HCEC 1CT (cell line): ENCODE measurements around the gene ATP7B.
"Not testable (repeated sequence)": the region's sequence is repeated elsewhere in the genome, so short reads cannot be mapped to it uniquely, and the experiment has no call there.

Experiments
- DNase-seq: peaks from one replicate; pipeline ENCODE4 v3.0.0-alpha.2; 2017

The ATP7B gene

DNA sequence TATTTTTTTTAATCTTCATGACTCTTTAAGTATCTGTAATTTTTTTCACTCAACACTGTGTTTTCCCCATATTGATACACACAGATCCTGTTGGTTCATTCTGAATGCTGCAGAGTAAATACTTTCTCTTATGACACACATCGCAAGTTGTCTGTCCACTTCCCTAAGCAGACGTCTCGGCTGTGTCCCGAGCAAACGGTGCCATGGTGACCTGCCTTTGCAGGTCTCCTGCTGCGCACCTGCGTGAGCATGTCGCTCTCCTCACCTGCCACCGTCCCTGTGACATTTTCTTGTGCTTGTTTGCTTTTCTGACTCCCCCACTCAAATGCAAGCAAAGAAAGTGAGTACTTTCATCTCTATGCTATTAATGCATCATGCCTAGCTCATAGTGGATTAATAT lies 91.7 kb downstream of the ATP7B start:
- DNase-seq, result no peak

DNA sequence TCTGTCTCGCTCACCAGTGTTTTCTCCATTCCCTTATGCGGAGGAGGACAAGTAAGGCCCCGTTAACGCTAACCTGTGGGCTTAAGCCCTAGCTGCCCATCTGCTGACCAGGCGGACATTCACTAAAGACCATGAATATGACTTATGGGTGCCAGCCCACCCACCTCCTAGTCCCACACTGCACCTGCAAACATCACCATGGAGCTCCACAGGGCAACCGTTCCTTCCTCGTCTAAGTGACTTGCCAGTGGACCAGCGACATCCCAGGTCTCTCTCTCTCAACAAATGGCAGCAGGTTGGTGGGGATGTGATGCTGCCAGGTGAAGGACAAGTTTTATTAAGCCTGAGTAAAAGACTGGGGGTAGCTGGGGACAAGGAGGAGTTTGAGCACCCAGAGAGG lies 94.3 kb downstream of the ATP7B start:
- no peak for DNase-seq

- no peak for DNase-seq
Observed at GRCh38 chr13:51916051-51916818, 95.0 kb downstream of the ATP7B start.

- no peak for DNase-seq
Observed at GRCh38 chr13:51914137-51914493, 97.1 kb downstream of the ATP7B start.

DNA sequence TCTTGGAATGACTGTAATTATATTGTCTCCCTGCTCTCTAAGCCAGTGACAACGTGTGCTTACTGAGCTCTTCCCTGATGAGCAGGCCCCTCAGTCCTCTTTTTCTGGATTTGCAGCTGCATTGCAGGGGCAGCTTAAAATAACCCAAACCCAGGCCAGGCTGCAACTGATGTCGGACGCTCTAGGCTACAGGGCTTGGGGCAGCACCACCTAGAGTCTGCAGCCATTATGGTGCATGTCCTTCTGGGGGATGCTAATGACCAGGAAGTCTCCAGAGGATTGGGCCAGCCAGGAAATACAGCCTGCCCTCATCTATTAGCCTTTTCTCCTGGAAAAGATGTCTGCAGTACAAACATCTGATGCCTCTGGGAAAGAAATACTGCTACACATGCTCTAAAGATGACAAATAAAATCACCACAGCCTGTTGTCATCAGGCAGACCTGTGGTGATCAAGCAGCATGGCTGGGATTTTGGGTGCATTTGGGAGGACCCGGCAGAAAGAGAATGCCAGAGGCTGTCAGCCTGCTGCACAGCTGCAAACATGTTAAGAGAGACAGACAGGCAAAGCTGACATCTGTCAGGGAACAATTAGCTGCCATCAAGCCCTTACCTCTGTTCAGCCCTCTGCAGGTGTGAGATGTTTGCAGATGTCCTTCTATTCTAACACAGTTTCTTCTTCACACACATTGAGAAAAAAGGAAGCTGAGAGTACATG lies 97.7 kb downstream of the ATP7B start:
- DNase-seq, result no peak

GRCh38 chr13:51912511-51913225 lies 98.6 kb downstream of the ATP7B start:
- no peak for DNase-seq

DNA sequence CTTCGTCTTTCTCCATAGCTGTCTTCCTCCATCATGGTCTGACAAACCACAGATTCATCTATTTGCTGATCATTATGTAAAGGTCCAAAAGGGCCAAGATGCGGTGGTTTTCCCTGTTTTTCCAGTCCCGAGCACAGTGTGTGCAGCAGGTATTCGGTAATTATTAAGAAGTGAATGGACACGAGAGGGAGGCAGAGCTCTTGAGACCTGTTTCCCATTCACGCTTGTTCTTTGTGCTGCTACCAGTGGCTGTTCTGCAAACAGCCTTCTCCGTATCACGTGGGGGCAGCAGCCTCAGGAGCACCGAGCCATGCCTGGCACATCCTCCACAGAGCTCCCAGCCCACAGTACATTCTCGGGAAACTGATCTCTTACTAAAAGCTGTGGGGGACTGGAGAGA lies 99.2 kb downstream of the ATP7B start:
- DNase-seq, result no peak

GRCh38 chr13:51910508-51910907 lies 100.7 kb downstream of the ATP7B start:
- no peak for DNase-seq

GRCh38 chr13:51909265-51909664 lies 102.0 kb downstream of the ATP7B start:
- not testable (repeated sequence) for DNase-seq

DNA sequence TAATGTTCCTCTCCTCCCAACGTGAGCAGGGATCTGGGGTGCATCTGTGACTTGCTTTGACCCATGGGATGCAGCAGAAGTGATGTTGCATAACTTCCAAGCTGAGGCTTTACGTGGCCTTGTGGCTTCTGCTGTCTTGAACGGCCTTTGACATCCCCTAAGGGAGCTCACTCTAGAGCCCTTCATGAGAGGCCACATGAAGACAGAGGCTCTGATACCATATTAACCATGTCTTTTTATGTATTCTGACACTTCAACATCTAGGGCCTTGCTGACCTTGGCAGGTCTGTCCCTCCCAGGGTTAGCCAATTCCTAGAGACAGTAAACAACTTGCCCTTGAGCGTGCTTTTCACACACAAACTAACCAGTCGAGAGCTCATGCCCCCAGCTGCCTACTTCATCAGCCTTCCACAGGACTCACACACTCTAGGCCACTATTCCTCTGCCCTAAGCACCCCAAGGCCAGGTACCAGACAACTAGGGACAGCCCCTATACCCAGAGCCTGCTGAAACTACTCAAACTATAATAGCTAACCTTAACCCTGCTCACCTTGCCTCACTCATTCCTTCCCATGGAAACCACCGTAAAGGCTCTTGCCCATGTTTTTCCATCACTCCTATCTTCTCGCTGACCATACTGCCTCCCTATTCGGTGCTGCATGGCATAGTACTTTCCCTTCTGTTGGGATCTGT lies 104.1 kb downstream of the ATP7B start:
- DNase-seq, result no peak

DNA sequence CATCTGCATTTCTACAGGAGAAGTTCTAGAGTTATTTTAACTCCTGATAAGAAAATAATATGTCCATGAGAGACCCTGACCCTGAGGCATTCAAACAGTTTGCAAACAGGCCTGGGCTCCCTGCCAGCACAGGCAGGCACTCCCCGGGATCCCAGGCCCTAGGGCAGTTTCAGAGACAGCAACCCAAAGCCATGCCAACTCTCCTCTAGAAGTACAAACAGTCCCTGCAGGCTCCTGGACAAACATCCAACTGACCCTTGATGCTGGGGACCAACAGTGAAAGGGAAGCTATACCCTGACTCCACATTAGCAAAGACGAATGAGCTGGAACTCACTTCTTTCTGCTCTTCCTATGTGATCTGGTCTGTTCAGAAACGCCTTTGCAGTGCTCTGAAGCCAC lies 104.7 kb downstream of the ATP7B start:
- no peak for DNase-seq

- no peak for DNase-seq
Observed at GRCh38 chr13:51905787-51906186, 105.5 kb downstream of the ATP7B start.

DNA sequence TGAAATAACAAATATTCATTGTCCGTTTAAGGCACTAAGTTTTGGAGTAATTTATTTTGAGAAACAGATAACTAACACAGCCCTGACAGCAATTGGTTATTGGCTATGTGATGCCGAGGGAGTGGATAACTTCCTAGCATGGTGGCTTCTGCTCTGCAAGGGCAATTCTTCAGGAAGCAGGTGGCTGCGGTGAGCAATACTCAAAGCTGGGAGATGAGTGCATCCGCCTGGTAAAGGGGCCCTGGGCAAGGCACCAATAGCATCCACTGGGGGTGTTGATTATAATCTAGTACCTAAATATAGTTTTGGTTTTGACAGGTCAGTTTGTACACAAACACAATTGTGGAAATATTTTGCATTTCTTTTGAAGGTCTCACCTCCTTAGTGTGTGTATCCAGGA lies 108.5 kb downstream of the ATP7B start:
- DNase-seq, result no peak

DNA sequence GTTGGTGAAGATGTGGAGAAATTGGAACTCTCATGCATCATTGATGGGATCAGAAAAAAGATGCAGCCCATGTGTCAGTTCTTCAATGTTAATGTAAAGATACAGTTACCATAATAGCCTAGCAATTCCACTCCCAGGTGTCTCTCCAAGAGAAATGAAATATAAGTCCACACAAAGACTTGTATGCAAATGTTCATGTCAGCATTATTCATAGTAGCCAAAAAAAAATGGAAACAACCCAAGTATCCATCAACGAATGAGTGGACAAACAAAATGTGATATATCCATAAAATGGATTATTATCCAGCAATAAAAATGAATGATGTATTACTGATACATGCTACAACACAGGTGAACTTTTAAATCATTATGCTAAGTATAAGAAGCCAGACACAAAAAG lies 110.8 kb downstream of the ATP7B start:
- no peak for DNase-seq

GRCh38 chr13:51895906-51896888 lies 115.1 kb downstream of the ATP7B start:
- DNase-seq, result peak; percentile 34

DNA sequence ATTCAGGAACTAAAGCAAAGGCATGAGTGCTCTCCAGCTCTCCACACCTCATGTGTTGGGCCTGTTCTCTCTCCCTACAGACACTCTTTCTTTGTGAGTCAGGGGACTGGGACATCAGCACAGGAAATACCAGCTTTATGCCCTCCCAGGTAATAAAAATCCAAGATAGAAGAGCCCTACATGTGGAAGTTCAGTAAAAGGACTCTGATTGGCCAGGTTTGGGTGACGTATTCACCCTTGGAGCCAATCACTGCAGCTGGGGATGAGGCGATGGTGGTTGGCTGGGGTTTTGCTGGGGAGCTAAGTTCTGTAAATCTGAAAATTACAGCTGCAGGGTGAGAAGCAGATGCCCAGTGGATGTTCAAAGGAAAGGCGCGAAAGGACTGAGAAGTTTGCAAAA lies 117.0 kb downstream of the ATP7B start:
- no peak for DNase-seq

- DNase-seq, result no peak
Observed at GRCh38 chr13:51892657-51893056, 118.6 kb downstream of the ATP7B start.

DNA sequence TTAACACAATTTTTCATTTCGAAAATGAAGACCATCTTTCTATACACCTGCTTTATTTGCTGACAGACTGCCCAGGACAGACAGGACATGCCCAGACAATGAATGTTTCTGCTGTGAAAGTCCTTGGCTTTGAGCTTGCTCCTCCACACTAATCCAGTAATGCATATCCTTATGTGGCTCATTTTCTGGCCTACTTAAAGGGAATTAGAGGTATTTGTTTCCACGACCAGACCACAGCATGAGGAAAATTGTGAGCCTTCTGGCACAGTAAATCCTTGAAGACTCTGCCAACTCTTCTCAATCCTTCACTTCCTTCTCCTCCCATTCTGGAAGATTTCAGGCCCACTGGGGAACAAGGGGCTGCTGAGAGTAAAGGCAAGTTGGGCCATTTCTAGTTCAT lies 123.8 kb downstream of the ATP7B start:
- DNase-seq, result no peak

DNA sequence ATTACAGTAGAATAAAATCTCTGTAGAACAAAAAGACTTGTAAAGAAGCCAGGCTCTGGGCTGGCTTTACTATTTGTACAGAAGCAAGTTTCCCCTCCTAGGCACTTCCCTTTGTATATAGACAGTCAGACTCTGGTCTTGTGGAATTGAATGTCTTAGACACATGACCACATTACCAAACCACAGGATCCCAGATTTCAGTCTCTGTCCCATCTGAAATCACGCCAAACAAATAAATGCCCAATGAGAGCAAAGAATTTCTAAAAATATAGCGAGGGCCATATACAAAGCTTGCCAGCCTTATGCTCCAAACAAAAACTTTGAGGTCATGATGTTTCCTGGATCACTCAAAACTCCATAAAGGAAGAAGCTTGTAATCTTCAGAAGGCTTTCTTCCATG lies 125.6 kb downstream of the ATP7B start:
- DNase-seq, result no peak

- no peak for DNase-seq
Observed at GRCh38 chr13:51883226-51883600, 128.0 kb downstream of the ATP7B start.
